ENCODE measurements around the gene FAM240B.

FAM240B gene

DNA sequence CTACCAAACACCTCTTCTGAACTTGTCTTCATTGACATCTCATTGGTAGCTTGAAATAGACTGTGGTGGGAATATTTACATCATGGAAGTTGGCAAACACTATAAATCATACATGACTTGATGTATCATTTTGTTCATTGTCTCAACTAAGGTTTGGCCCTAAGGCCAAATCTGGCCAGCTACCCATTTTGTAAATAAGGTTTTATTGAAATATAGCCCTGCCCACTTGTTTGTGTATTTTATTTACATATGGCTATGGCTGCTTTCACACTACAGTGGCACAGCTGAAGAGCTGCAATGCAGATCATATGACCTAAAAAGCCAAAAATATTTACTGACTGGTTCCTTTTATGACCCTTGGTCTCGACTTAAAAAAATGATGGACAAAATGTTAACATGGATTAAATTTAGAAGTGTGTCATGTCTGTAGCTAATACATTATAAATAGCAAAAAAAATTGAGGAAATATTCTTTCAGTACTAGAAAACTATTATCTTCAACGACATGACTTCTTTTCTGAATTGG, 22.1 kb downstream of the FAM240B start:
- FAIRE-seq, result no peak

DNA sequence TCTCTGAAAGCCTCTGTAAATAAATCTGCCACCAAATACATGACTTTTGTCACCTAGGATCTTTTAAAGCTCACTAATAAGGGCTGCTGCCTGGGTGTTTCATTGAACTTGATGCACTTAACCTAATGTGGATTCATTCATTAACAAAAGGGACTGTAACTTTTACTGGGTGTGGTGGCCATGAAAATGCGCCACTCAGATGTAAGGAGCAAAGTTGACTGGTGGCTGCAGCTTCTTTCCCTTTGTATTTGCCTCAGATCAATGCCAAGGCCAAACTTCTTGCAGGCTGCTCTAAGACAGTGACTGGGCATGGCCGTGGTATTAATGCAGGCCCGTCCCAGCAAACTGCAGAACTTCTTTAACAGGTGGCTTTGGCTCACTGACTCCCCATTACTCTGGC, 22.9 kb downstream of the FAM240B start:
- FAIRE-seq, result no peak

DNA sequence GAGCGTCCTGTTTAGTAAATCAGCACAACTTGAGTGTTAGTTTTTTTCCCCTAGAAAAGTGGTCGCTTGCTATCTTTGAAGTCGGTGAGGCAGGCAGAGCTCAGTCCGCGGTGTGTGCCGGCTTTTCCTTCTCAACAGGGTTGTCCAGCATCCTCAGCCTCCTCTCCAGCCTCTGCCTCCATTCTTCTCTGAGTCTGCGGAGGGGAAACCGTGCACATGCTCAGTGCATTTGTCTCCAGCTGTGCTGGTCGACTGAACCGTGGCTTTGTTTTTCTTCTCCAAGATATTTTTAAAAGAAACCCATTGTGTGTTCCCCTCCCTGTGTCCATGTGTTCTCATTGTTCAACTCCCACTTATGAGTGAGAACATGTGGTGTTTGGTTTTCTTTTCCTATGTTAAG, 25.3 kb downstream of the FAM240B start:
- FAIRE-seq, result no peak

- no peak for FAIRE-seq
Measured at GRCh38 chr9:38692707-38693106, 27.2 kb downstream of the FAM240B start.

- FAIRE-seq, result no peak
Measured at GRCh38 chr9:38690574-38690973, 29.4 kb downstream of the FAM240B start.

- no peak for FAIRE-seq
Measured at GRCh38 chr9:38689678-38690077, 30.3 kb downstream of the FAM240B start.

DNA sequence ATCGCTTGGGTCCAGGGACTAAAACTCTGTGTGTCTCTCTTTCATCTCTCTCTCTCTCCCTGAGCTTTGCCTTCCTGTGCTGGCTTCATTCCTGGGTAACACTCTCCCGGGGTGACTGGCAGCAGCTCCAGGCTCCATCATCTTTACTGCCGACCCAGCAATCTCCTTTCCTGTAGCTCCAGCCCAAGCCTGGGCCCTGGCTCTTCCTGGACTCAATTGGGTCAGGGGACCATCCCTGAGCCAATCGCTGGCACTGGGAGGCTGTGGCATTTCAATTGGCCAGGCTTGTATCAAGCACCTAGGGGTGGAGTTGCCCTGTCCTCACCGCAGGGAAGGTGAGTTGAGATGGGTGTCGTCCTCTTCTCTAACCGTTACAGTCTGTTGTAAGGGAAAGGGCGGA, 31.9 kb downstream of the FAM240B start:
- no peak for FAIRE-seq

GRCh38 chr9:38687389-38687842, 32.5 kb downstream of the FAM240B start:
- no peak for FAIRE-seq

DNA sequence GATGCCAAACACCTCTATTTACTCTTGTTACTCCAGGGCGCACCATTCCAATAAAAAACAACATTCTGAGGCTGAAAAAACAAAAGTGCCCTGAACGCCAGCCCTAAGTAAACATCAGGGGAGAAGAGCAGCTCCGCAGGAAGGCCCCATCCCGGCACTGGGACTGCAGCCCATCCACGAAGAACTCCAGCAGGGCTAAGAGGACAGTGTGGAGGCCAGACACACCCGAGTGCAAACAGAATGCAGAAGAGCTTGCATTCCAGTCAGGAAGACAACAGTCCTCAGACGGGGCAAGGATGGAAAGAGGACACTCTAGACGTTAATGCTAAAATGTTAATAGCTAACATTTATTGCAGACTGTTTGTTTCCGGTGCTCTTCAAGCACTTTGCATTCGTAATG, 33.0 kb downstream of the FAM240B start:
- FAIRE-seq, result no peak

DNA sequence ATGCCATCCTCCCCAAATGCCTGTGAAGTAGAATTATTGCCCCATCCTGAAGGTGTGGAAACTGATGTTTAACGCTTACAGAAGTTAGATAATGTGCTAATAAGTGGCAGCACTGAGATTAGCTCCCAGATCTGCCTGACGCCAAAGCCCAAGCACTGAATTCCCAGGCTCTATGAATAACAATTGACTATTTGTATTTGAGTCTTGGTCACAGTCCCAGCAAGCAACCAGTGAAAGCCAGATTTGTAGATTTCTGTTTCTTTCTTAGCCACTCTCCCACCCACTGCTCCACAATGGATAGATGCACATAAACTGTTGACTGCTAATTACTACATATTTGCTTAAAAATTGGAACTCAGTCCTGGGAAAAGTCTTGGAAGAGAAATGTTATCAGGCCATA, 34.4 kb downstream of the FAM240B start:
- FAIRE-seq, result no peak

GRCh38 chr9:38683336-38683735, 36.6 kb downstream of the FAM240B start:
- FAIRE-seq, result no peak

GRCh38 chr9:38682713-38683112, 37.2 kb downstream of the FAM240B start:
- no peak for FAIRE-seq

GRCh38 chr9:38681747-38682227, 38.1 kb downstream of the FAM240B start:
- FAIRE-seq, result no peak

DNA sequence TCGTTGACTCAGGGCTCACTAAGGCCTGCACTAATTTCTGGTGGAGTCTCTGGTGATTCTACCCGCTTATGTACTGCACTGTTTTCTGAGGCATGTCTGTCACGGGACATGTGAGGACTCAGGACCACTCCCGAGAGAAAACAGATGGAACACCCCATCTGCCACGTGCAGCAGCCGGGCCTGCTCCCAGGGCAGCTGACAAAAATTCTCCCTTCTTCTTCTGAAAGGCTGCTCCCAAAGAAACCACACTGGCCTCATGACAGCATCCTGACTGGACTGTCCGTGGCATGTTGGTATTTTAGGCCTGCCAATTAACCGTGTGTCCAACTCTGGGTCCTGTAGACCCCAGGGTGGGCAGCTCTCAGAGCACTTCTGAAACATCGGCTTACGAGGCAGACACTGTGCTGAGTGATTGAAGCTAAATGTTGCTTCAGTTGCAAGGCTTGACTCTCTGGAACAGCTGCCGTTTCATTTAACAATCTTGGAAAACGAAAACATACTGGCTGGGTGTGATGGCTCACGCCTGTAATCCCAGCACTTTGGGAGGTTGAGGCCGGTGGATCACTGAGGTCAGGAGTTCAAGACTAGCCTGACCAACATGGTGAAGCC, 39.0 kb downstream of the FAM240B start:
- FAIRE-seq, result no peak

DNA sequence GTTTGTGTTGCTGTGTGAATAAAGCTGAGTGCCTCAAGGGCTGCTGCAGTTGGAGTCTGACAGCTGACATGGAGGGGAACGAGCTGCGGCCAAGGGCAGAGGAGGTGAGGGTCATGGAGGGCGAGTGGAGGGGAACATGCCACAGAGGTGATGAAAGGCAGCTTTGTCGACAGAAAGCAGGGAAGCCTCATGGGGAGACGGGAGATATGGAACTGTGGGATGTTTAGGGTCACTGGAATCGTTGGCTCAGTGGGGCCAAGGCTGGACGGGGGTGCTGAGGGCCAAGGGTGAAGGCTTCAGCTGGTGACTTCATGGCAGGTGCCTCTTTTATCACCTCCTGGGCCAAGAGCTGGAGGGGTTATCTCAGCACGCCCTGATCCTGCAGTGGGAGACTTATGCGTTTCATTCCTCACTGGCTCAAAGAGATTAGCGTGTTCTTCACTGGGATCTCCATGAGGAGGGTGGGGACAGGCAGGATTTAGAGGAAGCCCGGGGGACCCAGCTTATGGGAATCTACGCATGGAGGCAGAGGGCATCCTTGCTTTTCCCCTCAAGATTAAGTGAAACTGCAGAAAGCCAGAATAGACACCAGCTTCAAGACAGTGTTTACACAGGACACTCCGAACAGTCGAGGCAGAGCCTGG, 42.2 kb downstream of the FAM240B start:
- no peak for FAIRE-seq

GRCh38 chr9:38675831-38676230, 44.1 kb downstream of the FAM240B start:
- no peak for FAIRE-seq

GRCh38 chr9:38675211-38675610, 44.7 kb downstream of the FAM240B start:
- no peak for FAIRE-seq

DNA sequence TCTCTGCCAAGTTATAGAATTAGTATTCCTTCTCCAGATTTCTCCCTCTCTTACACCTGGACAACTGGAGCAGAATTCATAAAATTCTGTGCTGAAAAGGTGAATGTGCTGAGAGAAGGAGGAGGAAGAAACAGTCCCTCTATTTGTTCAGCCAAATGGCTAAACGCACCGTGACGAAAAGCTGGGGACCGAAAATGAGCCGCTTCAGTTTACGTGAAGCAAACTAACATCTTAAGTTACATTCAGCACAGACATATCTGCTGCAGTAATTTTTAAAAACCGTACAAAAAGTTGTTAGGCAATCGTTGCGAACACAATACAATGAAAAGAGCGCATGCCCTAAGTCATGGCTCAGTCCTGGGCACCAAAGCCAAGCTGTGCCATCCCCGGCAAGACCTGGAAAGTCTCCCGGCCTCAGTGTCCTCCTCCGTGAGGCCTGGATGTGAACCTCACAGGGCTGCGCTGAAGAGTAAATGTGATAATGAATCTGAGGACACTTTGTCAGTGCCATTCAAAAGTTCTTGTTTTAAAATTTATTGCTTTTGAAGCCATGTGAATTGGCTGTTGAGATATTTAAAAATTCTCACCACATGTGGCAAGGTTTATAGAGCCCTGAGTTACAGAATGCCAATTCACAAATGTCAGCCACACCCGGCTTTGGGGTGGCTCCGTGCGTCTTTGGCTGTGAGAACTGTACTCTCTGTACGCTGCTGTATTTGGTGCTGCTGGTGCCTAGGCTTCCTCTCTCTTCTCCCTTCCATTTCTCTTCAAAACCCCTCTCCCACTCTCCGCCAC, 46.3 kb downstream of the FAM240B start:
- FAIRE-seq, result no peak

DNA sequence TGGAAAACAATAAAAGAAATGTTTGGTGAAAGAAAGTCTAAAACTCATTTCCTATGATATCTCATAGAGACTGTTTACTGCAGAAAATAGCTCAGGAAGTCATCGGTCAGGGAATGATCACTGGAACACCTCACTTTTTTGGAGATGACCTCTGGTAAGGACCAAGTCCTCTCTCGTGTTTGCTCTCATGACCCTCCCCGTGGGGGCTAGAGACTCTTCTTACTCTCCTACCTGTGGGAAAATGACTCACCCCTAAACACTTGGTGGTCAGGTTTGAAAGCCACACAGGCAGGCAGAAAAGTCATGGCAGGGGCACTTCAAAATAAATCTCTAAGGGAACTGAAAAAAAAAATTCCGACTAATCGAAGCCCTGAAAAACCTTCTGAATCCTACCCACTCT, 48.2 kb downstream of the FAM240B start:
- FAIRE-seq, result no peak

GRCh38 chr9:38671372-38671731, 48.6 kb downstream of the FAM240B start:
- no peak for FAIRE-seq

GRCh38 chr9:38670542-38671371, 49.2 kb downstream of the FAM240B start:
- FAIRE-seq, result no peak

DNA sequence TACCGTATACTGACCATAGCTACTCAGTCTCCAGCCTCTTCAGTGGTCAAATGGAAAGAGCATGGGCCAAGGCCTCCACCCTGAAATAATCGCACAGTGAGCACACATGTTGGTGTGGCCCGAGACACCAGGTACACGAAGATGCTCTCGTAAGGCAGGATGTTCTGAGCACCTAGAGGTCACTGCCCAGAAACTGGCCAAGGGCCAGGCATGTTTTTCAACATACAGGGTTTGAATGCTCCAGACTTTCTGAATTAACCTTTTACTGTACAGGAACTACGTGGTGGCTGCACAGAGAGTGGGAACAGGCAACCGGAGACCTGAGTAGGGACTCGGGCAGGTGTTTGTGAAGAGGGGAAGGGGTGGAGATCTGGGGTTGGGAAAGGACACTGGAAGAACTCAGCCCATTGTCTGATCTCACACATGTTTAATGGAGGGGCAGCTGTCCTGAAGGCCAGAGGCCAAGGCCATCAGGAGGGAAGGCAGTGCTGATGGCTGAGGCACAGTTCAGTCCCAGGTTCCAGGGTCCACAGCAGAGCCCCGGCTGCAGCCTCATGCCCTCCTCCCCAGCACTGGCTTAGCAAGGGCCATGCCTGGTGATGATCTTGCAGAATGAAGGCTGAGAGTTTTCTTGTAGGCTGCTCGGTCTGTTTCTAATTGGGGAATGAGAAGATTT, 51.0 kb downstream of the FAM240B start:
- no peak for FAIRE-seq
